ENCODE results near the gene PEX14. TPM values are rescaled to one million over a fixed set of nuclear protein-coding genes. Genes with fewer than 3 reads are reported as not detected.

Gene PEX14
- total and polyA plus RNA-seq, 8 donors = 8.2 to 26.3 (median 12.6) TPM

- TF ChIP-seq CTCF (IDR thresholded peaks at IDR 0.05) (no peak), POLR2A (IDR thresholded peaks at IDR 0.05) (no peak), POLR2AphosphoS5 (IDR thresholded peaks at IDR 0.05) (no peak), EP300 (IDR thresholded peaks at IDR 0.05) (no peak)
- Histone ChIP-seq H3K4me1 (peaks cover 3 to 21% (median 12%) of the 10 kb centered on the region in 4 donors), H3K36me3 (peaks cover 0 to 25% (median 3%) of the 10 kb centered on the region in 4 donors), H3K9me3 (no peaks in the 10 kb centered on the region), H3K4me3 (no peak overlapping the region), H3K27me3 (no peaks in the 10 kb centered on the region), H3K27ac (no peak overlapping the region)
- intact Hi-C loops (cut with DNase I; ENCODE audit: low total_unique reads) = no loop called here
- WGBS, 5 donors = 76 to 85% (median 78%) methylated on average over 3 of the region's 3 CpGs
- DNase-seq = no peak
These were observed 128.2 kb downstream of the PEX14 start for GRCh38 chr1:10602936-10603335.

GRCh38 chr1:10604966-10605365 lies 130.2 kb downstream of the PEX14 start:
- intact Hi-C loops (cut with DNase I; ENCODE audit: low total_unique reads) = no loop called here
- 96 to 100% (median 98%) methylated on average over 7 of the region's 7 CpGs for WGBS, 5 donors
- Histone ChIP-seq H3K36me3 (peaks cover 0 to 15% (median 0%) of the 10 kb centered on the region in 4 donors), H3K4me1 (peaks cover 0 to 5% (median under 1%) of the 10 kb centered on the region in 4 donors), H3K4me3 (no peak overlapping the region), H3K9me3 (no peaks in the 10 kb centered on the region), H3K27me3 (no peaks in the 10 kb centered on the region), H3K27ac (no peak overlapping the region)
- DNase-seq = no peak
- TF ChIP-seq POLR2AphosphoS5 (IDR thresholded peaks at IDR 0.05) = no peak
- TF ChIP-seq CTCF (IDR thresholded peaks at IDR 0.05) = no peak
- TF ChIP-seq EP300 (IDR thresholded peaks at IDR 0.05) = no peak

GRCh38 chr1:10606064-10606463 lies 131.3 kb downstream of the PEX14 start:
- H3K27me3 ChIP-seq = no peaks in the 10 kb centered on the region
- TF ChIP-seq EP300 (IDR thresholded peaks at IDR 0.05) = no peak
- no peak for TF ChIP-seq POLR2AphosphoS5 (IDR thresholded peaks at IDR 0.05)
- TF ChIP-seq POLR2A (IDR thresholded peaks at IDR 0.05) = no peak
- TF ChIP-seq CTCF (IDR thresholded peaks at IDR 0.05) = no peak
- H3K9me3 ChIP-seq = no peaks in the 10 kb centered on the region
- no peak for DNase-seq
- peaks cover 0 to 11% (median 0%) of the 10 kb centered on the region in 4 donors for H3K36me3 ChIP-seq
- no peak overlapping the region for H3K27ac ChIP-seq
- intact Hi-C loops (cut with DNase I; ENCODE audit: low total_unique reads) = no loop called here
- WGBS, 5 donors = 91 to 97% (median 95%) methylated on average over 5 to 7 of the region's 7 CpGs
- H3K4me3 ChIP-seq = no peak overlapping the region
- peaks cover 0 to 5% (median 0%) of the 10 kb centered on the region in 4 donors for H3K4me1 ChIP-seq

GRCh38 chr1:10607228-10607627 lies 132.5 kb downstream of the PEX14 start:
- no peaks in the 10 kb centered on the region for H3K27me3 ChIP-seq
- intact Hi-C loops (cut with DNase I; ENCODE audit: low total_unique reads) = no loop called here
- peaks cover 0 to 11% (median 0%) of the 10 kb centered on the region in 4 donors for H3K36me3 ChIP-seq
- no peak for DNase-seq
- H3K4me3 ChIP-seq = no peak overlapping the region
- no peaks in the 10 kb centered on the region for H3K9me3 ChIP-seq
- peaks cover 0 to 5% (median 0%) of the 10 kb centered on the region in 4 donors for H3K4me1 ChIP-seq
- TF ChIP-seq POLR2A (IDR thresholded peaks at IDR 0.05) = no peak
- TF ChIP-seq EP300 (IDR thresholded peaks at IDR 0.05) = no peak
- TF ChIP-seq POLR2AphosphoS5 (IDR thresholded peaks at IDR 0.05) = no peak
- TF ChIP-seq CTCF (IDR thresholded peaks at IDR 0.05) = no peak
- H3K27ac ChIP-seq = no peak overlapping the region
- 61 to 73% (median 68%) methylated on average over 3 of the region's 3 CpGs for WGBS, 5 donors
